NB4 (cell line): ENCODE results near the gene KLHL22.
"Not testable (repeated sequence)": the region's sequence is repeated elsewhere in the genome, so short reads cannot be mapped to it uniquely, and the experiment has no call there.

ENCODE experiments used
- DNase-seq: peaks from one replicate; pipeline ENCODE4 v3.0.0; 2010; ENCODE audit warnings: low read depth
- H3K4me3 ChIP-seq: one replicate; pipeline ENCODE4 v1.5.1; 2011; ENCODE audit warnings: mild to moderate bottlenecking, low read depth, low read length, moderate library complexity
- CTCF ChIP-seq: IDR thresholded peaks from one replicate; pipeline ENCODE4 v1.5.1; 2012; ENCODE audit warnings: low read depth, low read length
- MAX ChIP-seq: IDR thresholded peaks from 2 replicates; pipeline ENCODE4 v1.6.1; 2011; ENCODE audit warnings: low read depth, low read length
- MYC ChIP-seq: IDR thresholded peaks from 2 replicates; pipeline ENCODE4 v1.6.1; 2011; ENCODE audit warnings: low read depth, low read length
- POLR2A ChIP-seq: IDR thresholded peaks from 2 replicates; pipeline ENCODE4 v1.6.1; 2011; ENCODE audit warnings: mild to moderate bottlenecking; ENCODE audit not compliant: insufficient read length; ENCODE audit errors: extremely low read depth

The KLHL22 gene

GRCh38 chr22:20509344-20510047, 13.9 kb upstream of the KLHL22 start:
- peak; percentile 91 for DNase-seq
- no peak for TF ChIP-seq MYC
- TF ChIP-seq MAX = peak; percentile 42
- H3K4me3 ChIP-seq = peak overlapping the region; percentile 91

GRCh38 chr22:20508815-20509271, 13.2 kb upstream of the KLHL22 start:
- peak; percentile 30 for DNase-seq
- H3K4me3 ChIP-seq = peak overlapping the region; percentile 91

GRCh38 chr22:20508067-20508755, 12.6 kb upstream of the KLHL22 start:
- peak overlapping the region; percentile 91 for H3K4me3 ChIP-seq
- DNase-seq = not testable (repeated sequence)

More at GRCh38 chr22:20508815-20509271, 13.2 kb upstream of the KLHL22 start:
- no peak for TF ChIP-seq CTCF
- TF ChIP-seq POLR2A = no peak
- no peak for TF ChIP-seq MYC
- no peak for TF ChIP-seq MAX

- DNase-seq = peak; percentile 91
- no peak for TF ChIP-seq CTCF
- peak; percentile 56 for TF ChIP-seq POLR2A
- TF ChIP-seq MAX = no peak
- no peak; the same call in 1 of the 2 replicates for TF ChIP-seq MYC
- H3K4me3 ChIP-seq = peak within 1 kb of the TSS; percentile 91
Observed at GRCh38 chr22:20507253-20508066, 11.9 kb upstream of the KLHL22 start, which contains the start of gene MED15. MED15 (plus strand) TSS chr22:20507610; CDS start chr22:20507679, 69 bp downstream.

GRCh38 chr22:20506543-20507252, 11.1 kb upstream of the KLHL22 start:
- peak overlapping the region; percentile 91 for H3K4me3 ChIP-seq
- no peak for TF ChIP-seq MAX
- TF ChIP-seq POLR2A = no peak
- no peak for TF ChIP-seq MYC
- no peak for TF ChIP-seq CTCF
- DNase-seq = no peak

GRCh38 chr22:20504293-20504922, 8.8 kb upstream of the KLHL22 start:
- H3K4me3 ChIP-seq, DNase-seq: not testable (repeated sequence)
